ENCODE data around the gene CALU. TPM values are rescaled to one million over a fixed set of nuclear protein-coding genes. Genes with fewer than 3 reads are reported as not detected.

Gene CALU
- total RNA-seq, 1 donor from 2014 or later, result 144 TPM

DNA sequence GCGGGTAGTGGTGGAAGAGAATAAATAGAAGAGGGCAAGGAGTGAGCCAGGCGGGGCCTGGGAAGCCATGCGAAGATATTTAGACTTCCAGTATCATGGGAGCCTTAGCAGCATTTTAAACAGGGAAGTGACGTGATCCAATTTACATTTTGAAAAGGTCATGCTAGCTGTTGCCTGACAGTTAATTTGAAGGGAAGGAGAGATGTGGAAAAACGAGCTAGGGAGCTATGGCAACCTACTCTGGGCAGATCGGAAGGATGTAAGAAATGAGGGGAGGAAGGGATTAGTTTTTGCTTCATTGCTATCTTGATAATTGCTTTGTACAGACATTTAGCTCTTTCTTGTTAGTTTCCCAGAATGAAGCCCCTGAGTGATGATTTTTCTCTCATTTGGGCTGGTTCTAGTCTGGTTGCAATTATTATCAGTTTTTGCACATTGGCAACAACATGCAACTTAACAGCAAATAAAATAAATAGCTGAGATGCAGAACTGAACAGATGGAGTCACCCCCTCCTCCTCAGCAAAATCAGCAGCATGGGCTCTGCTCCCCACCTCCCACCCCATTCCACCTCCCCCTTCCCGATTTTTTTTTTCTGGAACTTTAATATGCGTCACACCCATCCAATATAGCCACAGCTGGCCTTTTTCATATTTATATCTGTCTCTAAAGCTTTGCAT lies 13.0 kb upstream of the CALU start:
- H3K9me3 Mint-ChIP-seq, result no peaks in the 10 kb centered on the region
- H3K27me3 Mint-ChIP-seq, result peaks cover 27% of the 10 kb centered on the region
- no peak overlapping the region for H3K27ac Mint-ChIP-seq
- H3K4me1 Mint-ChIP-seq (ENCODE audit: unreplicated experiment), result no peaks in the 10 kb centered on the region
- TF ChIP-seq, protein P1, sequence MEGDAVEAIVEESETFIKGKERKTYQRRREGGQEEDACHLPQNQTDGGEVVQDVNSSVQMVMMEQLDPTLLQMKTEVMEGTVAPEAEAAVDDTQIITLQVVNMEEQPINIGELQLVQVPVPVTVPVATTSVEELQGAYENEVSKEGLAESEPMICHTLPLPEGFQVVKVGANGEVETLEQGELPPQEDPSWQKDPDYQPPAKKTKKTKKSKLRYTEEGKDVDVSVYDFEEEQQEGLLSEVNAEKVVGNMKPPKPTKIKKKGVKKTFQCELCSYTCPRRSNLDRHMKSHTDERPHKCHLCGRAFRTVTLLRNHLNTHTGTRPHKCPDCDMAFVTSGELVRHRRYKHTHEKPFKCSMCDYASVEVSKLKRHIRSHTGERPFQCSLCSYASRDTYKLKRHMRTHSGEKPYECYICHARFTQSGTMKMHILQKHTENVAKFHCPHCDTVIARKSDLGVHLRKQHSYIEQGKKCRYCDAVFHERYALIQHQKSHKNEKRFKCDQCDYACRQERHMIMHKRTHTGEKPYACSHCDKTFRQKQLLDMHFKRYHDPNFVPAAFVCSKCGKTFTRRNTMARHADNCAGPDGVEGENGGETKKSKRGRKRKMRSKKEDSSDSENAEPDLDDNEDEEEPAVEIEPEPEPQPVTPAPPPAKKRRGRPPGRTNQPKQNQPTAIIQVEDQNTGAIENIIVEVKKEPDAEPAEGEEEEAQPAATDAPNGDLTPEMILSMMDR (conservative IDR thresholded peaks at IDR 0.05), result no peak
- no peak for DNase-seq (ENCODE audit: extremely low spot score, unreplicated experiment)
- H3K36me3 Mint-ChIP-seq, result no peaks in the 10 kb centered on the region
- no peak overlapping the region for H3K4me3 Mint-ChIP-seq

DNA sequence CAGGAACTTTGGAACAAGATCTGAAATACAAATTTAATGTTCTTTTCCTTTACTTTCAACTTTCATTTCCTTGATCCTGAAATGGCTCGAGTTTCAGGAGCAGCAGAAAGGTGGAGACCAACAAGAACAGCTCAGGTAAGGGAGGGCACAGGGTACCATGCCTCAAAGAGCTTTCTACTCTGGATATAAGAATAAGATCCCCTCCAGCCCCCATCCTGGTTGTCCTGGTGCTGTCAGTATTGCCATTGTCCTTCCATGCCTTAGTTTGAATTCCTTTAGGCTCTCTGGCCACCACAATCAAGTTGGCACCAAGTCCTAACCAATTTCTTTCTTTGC lies 12.5 kb upstream of the CALU start:
- Mint-ChIP-seq H3K4me3 (no peak overlapping the region), H3K4me1 (ENCODE audit: unreplicated experiment) (no peaks in the 10 kb centered on the region), H3K27me3 (peaks cover 27% of the 10 kb centered on the region), H3K27ac (no peak overlapping the region), H3K36me3 (no peaks in the 10 kb centered on the region), H3K9me3 (no peaks in the 10 kb centered on the region)
- TF ChIP-seq, protein P1 (conservative IDR thresholded peaks at IDR 0.05), result no peak
- DNase-seq (ENCODE audit: extremely low spot score, unreplicated experiment), result no peak

DNA sequence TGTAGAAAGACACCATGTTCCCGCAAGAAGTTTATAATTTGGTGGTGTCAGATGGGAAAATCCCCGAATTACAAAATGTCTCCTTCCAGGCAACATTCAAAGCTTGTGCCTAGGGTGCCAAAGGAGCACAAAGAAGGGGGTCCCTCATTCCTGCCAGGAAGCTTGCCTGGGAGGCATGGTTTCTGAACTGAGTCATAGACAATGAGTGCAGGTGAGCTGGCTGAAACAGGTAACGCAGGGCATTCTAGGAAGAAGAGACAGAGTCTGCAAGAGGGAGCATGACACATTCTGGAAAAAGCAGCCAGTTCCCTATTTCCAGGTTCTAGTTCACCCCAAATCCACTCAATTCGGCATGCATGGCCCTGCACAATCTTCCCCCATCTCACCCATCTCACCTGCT lies 11.9 kb upstream of the CALU start:
- no peaks in the 10 kb centered on the region for H3K9me3 Mint-ChIP-seq
- H3K27me3 Mint-ChIP-seq, result peaks cover 24% of the 10 kb centered on the region
- TF ChIP-seq, protein P1 (conservative IDR thresholded peaks at IDR 0.05), result no peak
- no peaks in the 10 kb centered on the region for H3K36me3 Mint-ChIP-seq
- no peak overlapping the region for H3K4me3 Mint-ChIP-seq
- H3K27ac Mint-ChIP-seq, result no peak overlapping the region
- no peaks in the 10 kb centered on the region for H3K4me1 Mint-ChIP-seq (ENCODE audit: unreplicated experiment)
- DNase-seq (ENCODE audit: extremely low spot score, unreplicated experiment), result no peak

DNA sequence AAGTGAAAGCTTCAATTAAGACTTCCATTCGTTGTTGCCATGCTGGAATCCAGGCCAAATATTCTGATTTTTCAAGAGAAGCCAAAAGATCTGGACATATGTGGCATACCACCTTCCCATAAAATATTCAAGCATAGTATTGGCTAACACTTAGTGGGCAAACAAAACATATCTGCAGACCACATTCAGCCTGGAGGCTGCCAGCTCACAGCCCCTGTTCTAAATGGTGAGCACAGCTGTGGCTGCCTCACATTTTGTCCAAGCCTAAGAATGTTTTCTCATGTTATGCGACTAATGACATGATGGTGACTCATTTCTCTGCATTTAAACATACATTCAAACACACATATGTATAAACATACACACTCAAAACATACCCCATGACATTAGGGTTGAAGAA lies 10.6 kb upstream of the CALU start:
- no peak overlapping the region for H3K4me3 Mint-ChIP-seq
- DNase-seq (ENCODE audit: extremely low spot score, unreplicated experiment), result no peak
- H3K27ac Mint-ChIP-seq, result no peak overlapping the region

DNA sequence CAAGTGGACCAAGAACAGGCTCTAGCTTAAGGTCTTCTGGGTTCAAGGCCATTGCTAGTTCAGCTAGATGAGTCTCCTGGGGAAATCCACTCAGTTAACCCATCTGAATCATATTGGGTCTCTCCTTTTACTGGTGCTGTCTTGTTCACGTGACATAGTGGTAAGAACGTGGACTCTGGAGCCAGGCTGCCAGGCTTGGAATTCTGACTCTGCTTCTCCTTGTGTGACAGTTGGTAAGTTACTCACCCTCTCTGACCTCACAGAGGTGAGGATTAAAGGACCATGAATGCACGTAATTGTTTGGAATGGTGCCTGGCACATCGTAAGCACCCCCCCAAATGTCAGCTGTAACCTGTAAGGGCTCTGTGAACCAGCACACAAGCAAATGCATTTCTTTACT lies 9.7 kb upstream of the CALU start:
- peaks cover 23% of the 10 kb centered on the region for H3K27me3 Mint-ChIP-seq
- no peaks in the 10 kb centered on the region for H3K4me1 Mint-ChIP-seq (ENCODE audit: unreplicated experiment)
- H3K36me3 Mint-ChIP-seq, result no peaks in the 10 kb centered on the region
- H3K4me3 Mint-ChIP-seq, result no peak overlapping the region
- H3K9me3 Mint-ChIP-seq, result no peaks in the 10 kb centered on the region
- TF ChIP-seq, protein P1 (conservative IDR thresholded peaks at IDR 0.05), result no peak
- no peak overlapping the region for H3K27ac Mint-ChIP-seq
- DNase-seq (ENCODE audit: extremely low spot score, unreplicated experiment), result no peak

More for the DNA sequence above, 10.6 kb upstream of the CALU start:
- Mint-ChIP-seq H3K36me3 (no peaks in the 10 kb centered on the region), H3K4me1 (ENCODE audit: unreplicated experiment) (no peaks in the 10 kb centered on the region), H3K9me3 (no peaks in the 10 kb centered on the region), H3K27me3 (peaks cover 23% of the 10 kb centered on the region)
- TF ChIP-seq, protein P1 (conservative IDR thresholded peaks at IDR 0.05), result no peak

DNA sequence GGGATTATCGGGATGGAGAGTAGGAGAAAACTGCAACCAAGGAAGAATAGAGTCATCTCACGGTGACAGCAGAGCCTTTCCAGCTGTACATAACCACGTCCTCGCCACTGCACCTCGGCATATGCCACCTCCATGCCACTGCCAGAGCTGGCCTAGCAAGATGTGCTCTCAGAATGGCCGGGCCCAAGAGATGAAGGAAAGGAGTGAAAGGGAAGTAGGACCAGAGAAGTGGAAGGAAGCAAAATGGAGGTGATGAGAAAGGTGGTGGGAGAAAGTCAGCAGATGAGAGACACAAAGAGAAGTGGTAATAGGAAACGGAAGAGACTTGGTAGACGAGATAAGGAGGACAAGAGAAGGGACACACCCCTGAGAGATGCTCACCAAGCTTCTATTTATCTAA lies 8.0 kb upstream of the CALU start:
- Mint-ChIP-seq H3K9me3 (no peaks in the 10 kb centered on the region), H3K27me3 (peaks cover 29% of the 10 kb centered on the region), H3K27ac (no peak overlapping the region), H3K36me3 (no peaks in the 10 kb centered on the region), H3K4me3 (no peak overlapping the region), H3K4me1 (ENCODE audit: unreplicated experiment) (no peaks in the 10 kb centered on the region)
- no peak for DNase-seq (ENCODE audit: extremely low spot score, unreplicated experiment)
- TF ChIP-seq, protein P1 (conservative IDR thresholded peaks at IDR 0.05), result no peak

All from type B pancreatic cell (in vitro differentiated cells).